H9 (cell line): Measurements from ENCODE around the gene ZNF836. TPM values are rescaled to one million over a fixed set of nuclear protein-coding genes. Genes with fewer than 3 reads are reported as not detected.
A peak's percentile ranks its signal among the peaks of the same experiment; 100 is the strongest.

Experiments
- DNase-seq: peaks from one replicate; pipeline ENCODE4 v3.0.0-alpha.2; 2017
- H2AFZ ChIP-seq: one replicate; pipeline ENCODE4 v1.6.1; 2013; ENCODE audit warnings: mild to moderate bottlenecking, low read length, control low read depth, moderate library complexity
- H2AK5ac ChIP-seq: 2 replicates; pipeline ENCODE4 v1.6.1; 2013; ENCODE audit warnings: low read length, control low read depth, mixed read lengths; ENCODE audit not compliant: insufficient read length
- H2BK120ac ChIP-seq: one replicate; pipeline ENCODE4 v1.6.1; 2013; ENCODE audit warnings: low read depth, mild to moderate bottlenecking, low read length, control low read depth, inconsistent platforms; ENCODE audit not compliant: poor library complexity, severe bottlenecking
- H2BK12ac ChIP-seq: 2 replicates; pipeline ENCODE4 v1.6.1; 2013; ENCODE audit warnings: low read length, control low read depth, mixed read lengths, low read depth; ENCODE audit not compliant: insufficient read length
- H2BK15ac ChIP-seq: 2 replicates; pipeline ENCODE4 v1.6.1; 2013; ENCODE audit warnings: low read depth, low read length, control low read depth
- H2BK20ac ChIP-seq: one replicate; pipeline ENCODE4 v1.6.1; 2013; ENCODE audit warnings: low read depth, mild to moderate bottlenecking, low read length, control low read depth, inconsistent platforms; ENCODE audit not compliant: poor library complexity, severe bottlenecking
- H2BK5ac ChIP-seq: 2 replicates; pipeline ENCODE4 v1.6.1; 2013; ENCODE audit warnings: low read length, control low read depth, mixed read lengths; ENCODE audit not compliant: insufficient read length
- H3K14ac ChIP-seq: 2 replicates; pipeline ENCODE4 v1.6.1; 2013; ENCODE audit warnings: low read length, control low read depth; ENCODE audit not compliant: insufficient read depth
- H3K18ac ChIP-seq: 2 replicates; pipeline ENCODE4 v1.6.1; 2013; ENCODE audit warnings: low read depth, mild to moderate bottlenecking, mixed read lengths, low read length, control low read depth; ENCODE audit not compliant: insufficient read length
- H3K23ac ChIP-seq: 2 replicates; pipeline ENCODE4 v1.6.1; 2013; ENCODE audit warnings: low read length, control low read depth, mixed read lengths, low read depth; ENCODE audit not compliant: insufficient read length
- H3K23me2 ChIP-seq: 2 replicates; pipeline ENCODE4 v1.6.1; 2013; ENCODE audit warnings: low read depth, mild to moderate bottlenecking, mixed read lengths, low read length, control low read depth; ENCODE audit not compliant: insufficient read length, poor library complexity, severe bottlenecking
- H3K27ac ChIP-seq: 2 replicates; pipeline ENCODE4 v1.5.1; 2013; ENCODE audit warnings: low read length, control low read depth, mixed read lengths, low read depth; ENCODE audit not compliant: insufficient read length
- H3K27me3 ChIP-seq: 2 replicates; pipeline ENCODE4 v1.6.1; 2013; ENCODE audit warnings: low read length, control low read depth, inconsistent platforms; ENCODE audit not compliant: insufficient read depth
- H3K4ac ChIP-seq: 2 replicates; pipeline ENCODE4 v1.6.1; 2013; ENCODE audit warnings: low read depth, mild to moderate bottlenecking, control low read depth, inconsistent platforms, low read length, moderate library complexity
- H3K4me1 ChIP-seq: 2 replicates; pipeline ENCODE4 v1.6.1; 2013; ENCODE audit warnings: low read length, control low read depth, inconsistent platforms; ENCODE audit not compliant: insufficient read depth
- H3K4me2 ChIP-seq: 2 replicates; pipeline ENCODE4 v1.6.1; 2013; ENCODE audit warnings: low read length, control low read depth, mixed read lengths; ENCODE audit not compliant: insufficient read length, insufficient read depth
- H3K56ac ChIP-seq: 2 replicates; pipeline ENCODE4 v1.6.1; 2013; ENCODE audit warnings: low read depth, mild to moderate bottlenecking, mixed read lengths, low read length, control low read depth; ENCODE audit not compliant: insufficient read length
- H3K79me1 ChIP-seq: 2 replicates; pipeline ENCODE4 v1.6.1; 2013; ENCODE audit warnings: low read depth, mild to moderate bottlenecking, moderate library complexity, low read length, control low read depth, inconsistent platforms; ENCODE audit not compliant: insufficient read depth, poor library complexity, severe bottlenecking
- H3K79me2 ChIP-seq: 2 replicates; pipeline ENCODE4 v1.6.1; 2013; ENCODE audit warnings: low read length, control low read depth, inconsistent platforms; ENCODE audit not compliant: insufficient read depth
- H3K9ac ChIP-seq: 2 replicates; pipeline ENCODE4 v1.6.1; 2013; ENCODE audit warnings: low read length, control low read depth, mixed read lengths; ENCODE audit not compliant: insufficient read length; ENCODE audit errors: extremely low read depth
- H3K9me3 ChIP-seq: one replicate; pipeline ENCODE4 v1.6.1; 2013; ENCODE audit warnings: low read depth, low read length, inconsistent platforms; ENCODE audit not compliant: control insufficient read depth
- H3T11ph ChIP-seq: one replicate; pipeline ENCODE4 v1.6.1; 2013; ENCODE audit warnings: mild to moderate bottlenecking, low read length, control low read depth, inconsistent platforms
- H4K20me1 ChIP-seq: one replicate; pipeline ENCODE4 v1.6.1; 2013; ENCODE audit not compliant: control insufficient read depth, insufficient read length, insufficient read depth
- H4K5ac ChIP-seq: 2 replicates; pipeline ENCODE4 v1.6.1; 2013; ENCODE audit warnings: low read depth, mild to moderate bottlenecking, mixed read lengths, low read length, control low read depth; ENCODE audit not compliant: insufficient read length
- H4K8ac ChIP-seq: replicated peaks from 2 replicates; pipeline ENCODE4 v1.6.1; 2013; ENCODE audit warnings: low read length, control low read depth, mixed read lengths, low read depth; ENCODE audit not compliant: insufficient read length
- H4K91ac ChIP-seq: 2 replicates; pipeline ENCODE4 v1.6.1; 2013; ENCODE audit warnings: low read depth, mild to moderate bottlenecking, moderate library complexity, mixed read lengths, low read length, control low read depth; ENCODE audit not compliant: insufficient read length
- H3K27ac Mint-ChIP-seq, 3 experiments: 2 replicates in 2 of 3; 3 replicates in 1 of 3; pipeline ENCODE4 v1.8.0; 2020 to 2021; ENCODE audit warnings: mixed read lengths in 3 of 3, mild to moderate bottlenecking in 1 of 3, moderate library complexity in 1 of 3
- H3K27me3 Mint-ChIP-seq: 2 replicates; pipeline ENCODE4 v1.8.0; 2021; ENCODE audit warnings: low read depth, mild to moderate bottlenecking, moderate library complexity, mixed read lengths
- H3K36me3 Mint-ChIP-seq, 3 experiments: 2 replicates in 2 of 3; 3 replicates in 1 of 3; pipeline ENCODE4 v1.8.0; 2020 to 2021; ENCODE audit warnings: low read depth in 3 of 3, mixed read lengths in 3 of 3; ENCODE audit not compliant: insufficient read depth in 1 of 3
- H3K4me1 Mint-ChIP-seq, 2 experiments: 2 replicates each; pipeline ENCODE4 v1.8.0; 2020; ENCODE audit warnings: mixed read lengths in 2 of 2
- H3K4me3 Mint-ChIP-seq, 2 experiments: 2 replicates in 1 of 2; 3 replicates in 1 of 2; pipeline ENCODE4 v1.8.0; 2020 to 2021; ENCODE audit warnings: mild to moderate bottlenecking in 2 of 2, mixed read lengths in 2 of 2, moderate library complexity in 1 of 2
- H3K9me3 Mint-ChIP-seq, 2 experiments: 2 replicates in 1 of 2; 3 replicates in 1 of 2; pipeline ENCODE4 v1.8.0; 2020; ENCODE audit warnings: mild to moderate bottlenecking in 2 of 2, mixed read lengths in 2 of 2, moderate library complexity in 1 of 2
- WGBS: extraction: QIAGEN DNeasy Blood & Tissue Kit; methylation state at CpG from one replicate; pipeline ENCODE4 v1.1.7; 2013; ENCODE audit warnings: missing lambda C conversion rate, low lambda C conversion rate, mixed read lengths; ENCODE audit not compliant: insufficient read length; ENCODE audit errors: extremely low coverage; 5-methylcytosine and 5-hydroxymethylcytosine counted together
- total RNA-seq: library from RNA; stranded (reverse); gene quantifications from 2 replicates; pipeline ENCODE4 v1.2.1, GENCODE V29; 2021
- TF ChIP-seq, protein P1 (sequence below): fragments of 200-600 bp; sonication (generic); conservative IDR thresholded peaks from 3 replicates; pipeline ENCODE4 v1.8.0; 2021; ENCODE audit warnings: antibody characterized with exemption, mild to moderate bottlenecking

The ZNF836 gene
- total RNA-seq, 1 experiment from 2014 or later: 17.4 TPM

- peaks cover 37 to 42% of the 10 kb centered on the region in 2 experiments for H3K4me1 Mint-ChIP-seq
- no peak overlapping the region for H3K56ac ChIP-seq
- H3K27ac Mint-ChIP-seq: peak overlapping the region in 2 of 3 experiments; percentile 100; a peak in 5 of 7 replicates
These were observed 20.0 kb upstream of the ZNF836 start for GRCh38 chr19:52191389-52191788.

More at GRCh38 chr19:52191389-52191788, 20.0 kb upstream of the ZNF836 start:
- H4K91ac ChIP-seq: no peak overlapping the region
- no peak overlapping the region for H2BK120ac ChIP-seq
- peak overlapping the region; percentile 96 to 99 for H3K4me3 Mint-ChIP-seq
- H3K27me3 Mint-ChIP-seq: no peaks in the 10 kb centered on the region
- H3K79me2 ChIP-seq: peaks cover 39% of the 10 kb centered on the region
- no peak overlapping the region for H3K27ac ChIP-seq
- H3K18ac ChIP-seq: no peak overlapping the region
- H3K4ac ChIP-seq: no peak overlapping the region
- peaks cover 7% of the 10 kb centered on the region for H3K79me1 ChIP-seq
- no peak overlapping the region for H2BK20ac ChIP-seq
- H3K9ac ChIP-seq: peak overlapping the region; percentile 86
- no peak overlapping the region for H2AFZ ChIP-seq
- no peak overlapping the region for H2AK5ac ChIP-seq
- no peaks in the 10 kb centered on the region for H3K9me3 Mint-ChIP-seq
- H3K14ac ChIP-seq: no peak overlapping the region
- no peaks in the 10 kb centered on the region for H3K9me3 ChIP-seq
- no peak overlapping the region for H3T11ph ChIP-seq
- no CpG with 5 or more reads among the region's 5 CpGs for WGBS
- H3K23ac ChIP-seq: no peak overlapping the region
- H2BK12ac ChIP-seq: no peak overlapping the region
- TF ChIP-seq, protein P1, sequence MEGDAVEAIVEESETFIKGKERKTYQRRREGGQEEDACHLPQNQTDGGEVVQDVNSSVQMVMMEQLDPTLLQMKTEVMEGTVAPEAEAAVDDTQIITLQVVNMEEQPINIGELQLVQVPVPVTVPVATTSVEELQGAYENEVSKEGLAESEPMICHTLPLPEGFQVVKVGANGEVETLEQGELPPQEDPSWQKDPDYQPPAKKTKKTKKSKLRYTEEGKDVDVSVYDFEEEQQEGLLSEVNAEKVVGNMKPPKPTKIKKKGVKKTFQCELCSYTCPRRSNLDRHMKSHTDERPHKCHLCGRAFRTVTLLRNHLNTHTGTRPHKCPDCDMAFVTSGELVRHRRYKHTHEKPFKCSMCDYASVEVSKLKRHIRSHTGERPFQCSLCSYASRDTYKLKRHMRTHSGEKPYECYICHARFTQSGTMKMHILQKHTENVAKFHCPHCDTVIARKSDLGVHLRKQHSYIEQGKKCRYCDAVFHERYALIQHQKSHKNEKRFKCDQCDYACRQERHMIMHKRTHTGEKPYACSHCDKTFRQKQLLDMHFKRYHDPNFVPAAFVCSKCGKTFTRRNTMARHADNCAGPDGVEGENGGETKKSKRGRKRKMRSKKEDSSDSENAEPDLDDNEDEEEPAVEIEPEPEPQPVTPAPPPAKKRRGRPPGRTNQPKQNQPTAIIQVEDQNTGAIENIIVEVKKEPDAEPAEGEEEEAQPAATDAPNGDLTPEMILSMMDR: no peak
- no peak for DNase-seq
- H3K27me3 ChIP-seq: no peaks in the 10 kb centered on the region
- no peaks in the 10 kb centered on the region for H3K23me2 ChIP-seq
- no peak overlapping the region for H2BK5ac ChIP-seq
- H4K5ac ChIP-seq: no peak overlapping the region
- H3K36me3 Mint-ChIP-seq: peaks cover 24 to 46% (median 44%) of the 10 kb centered on the region in 3 experiments
- H2BK15ac ChIP-seq: no peak overlapping the region
- H4K20me1 ChIP-seq: no peaks in the 10 kb centered on the region
- peak overlapping the region; percentile 79 for H3K4me2 ChIP-seq
- H4K8ac ChIP-seq: no peak overlapping the region
- H3K4me1 ChIP-seq: peaks cover 7% of the 10 kb centered on the region; the same call in 1 of the 2 replicates
